Fibroblast of the aortic adventitia (primary cell): ENCODE results near the gene YIPF1. TPM values are rescaled to one million over a fixed set of nuclear protein-coding genes. Genes with fewer than 3 reads are reported as not detected.
"Not testable (repeated sequence)": the region's sequence is repeated elsewhere in the genome, so short reads cannot be mapped to it uniquely, and the experiment has no call there.

Source experiments
- DNase-seq: peaks from one replicate; pipeline ENCODE4 v3.0.0-alpha.2; 2010; ENCODE audit warnings: low read depth
- H3K4me3 ChIP-seq: 2 replicates; pipeline ENCODE4 v1.5.1; 2011; ENCODE audit warnings: low read depth, mild to moderate bottlenecking, control low read depth, low read length, moderate library complexity
- CTCF ChIP-seq: IDR thresholded peaks from 2 replicates; pipeline ENCODE4 v1.5.1; 2011; ENCODE audit warnings: mild to moderate bottlenecking, low read length, control low read depth, inconsistent platforms; ENCODE audit not compliant: insufficient read depth
- total RNA-seq: library from RNA; depleted of rRNA; stranded (reverse); fragments of >200 nt; gene quantifications from 2 replicates; pipeline ENCODE4 v1.2.3, GENCODE V29; 2012; ENCODE audit warnings: low replicate concordance

YIPF1 gene
- total RNA-seq, 1 donor: 30.1 TPM

- H3K4me3 ChIP-seq: no peak overlapping the region
- DNase-seq: no peak
- TF ChIP-seq CTCF: no peak
Measured at GRCh38 chr1:53891018-53891417, 1.4 kb upstream of the YIPF1 start.

- DNase-seq: no peak
- H3K4me3 ChIP-seq: no peak overlapping the region
- TF ChIP-seq CTCF: no peak
Measured at GRCh38 chr1:53890522-53890941, 935 bp upstream of the YIPF1 start.

GRCh38 chr1:53888681-53889080 lies 916 bp downstream of the YIPF1 start:
- H3K4me3 ChIP-seq: no peak overlapping the region
- DNase-seq: no peak
- no peak for TF ChIP-seq CTCF

- not testable (repeated sequence) for H3K4me3 ChIP-seq, DNase-seq
Measured at GRCh38 chr1:53883600-53883999, 6.0 kb downstream of the YIPF1 start.

GRCh38 chr1:53881853-53882252 lies 7.7 kb downstream of the YIPF1 start:
- not testable (repeated sequence) for H3K4me3 ChIP-seq, DNase-seq

GRCh38 chr1:53878492-53879105 lies 11.0 kb downstream of the YIPF1 start:
- peak; percentile 77 for DNase-seq
- TF ChIP-seq CTCF: peak; percentile 70
- no peak overlapping the region for H3K4me3 ChIP-seq

GRCh38 chr1:53875150-53875549 lies 14.4 kb downstream of the YIPF1 start:
- not testable (repeated sequence) for H3K4me3 ChIP-seq, DNase-seq

- no peak for TF ChIP-seq CTCF
- no peak for DNase-seq
- no peak overlapping the region for H3K4me3 ChIP-seq
Measured at GRCh38 chr1:53871773-53872484, 17.7 kb downstream of the YIPF1 start.
